Subcutaneous adipose tissue (tissue), 4 donors: Measurements from ENCODE around the gene MYH7B. TPM values are rescaled to one million over a fixed set of nuclear protein-coding genes. Genes with fewer than 3 reads are reported as not detected.

Source experiments
- small RNA-seq: library from RNA; depleted of rRNA; stranded (forward); fragments of <200 nt; gene quantifications from one replicate; pipeline ENCODE3, GENCODE V24; 2016
- total RNA-seq, 4 donors: library from RNA; depleted of rRNA; stranded (reverse); fragments of >200 nt; gene quantifications; one replicate each; pipeline ENCODE4 v1.1.0, GENCODE V29; 2016
- TF ChIP-seq, protein P1 (sequence below): fragments of 450-650 bp; IDR thresholded peaks from one replicate; pipeline ENCODE4 v1.5.1; 2016; ENCODE audit warnings: low read depth, mild to moderate bottlenecking, control low read depth, antibody characterized with exemption, moderate library complexity

MYH7B gene
- total RNA-seq, 4 donors from 2014 or later, result 0.17 to 2.8 (median 0.38) TPM

DNA sequence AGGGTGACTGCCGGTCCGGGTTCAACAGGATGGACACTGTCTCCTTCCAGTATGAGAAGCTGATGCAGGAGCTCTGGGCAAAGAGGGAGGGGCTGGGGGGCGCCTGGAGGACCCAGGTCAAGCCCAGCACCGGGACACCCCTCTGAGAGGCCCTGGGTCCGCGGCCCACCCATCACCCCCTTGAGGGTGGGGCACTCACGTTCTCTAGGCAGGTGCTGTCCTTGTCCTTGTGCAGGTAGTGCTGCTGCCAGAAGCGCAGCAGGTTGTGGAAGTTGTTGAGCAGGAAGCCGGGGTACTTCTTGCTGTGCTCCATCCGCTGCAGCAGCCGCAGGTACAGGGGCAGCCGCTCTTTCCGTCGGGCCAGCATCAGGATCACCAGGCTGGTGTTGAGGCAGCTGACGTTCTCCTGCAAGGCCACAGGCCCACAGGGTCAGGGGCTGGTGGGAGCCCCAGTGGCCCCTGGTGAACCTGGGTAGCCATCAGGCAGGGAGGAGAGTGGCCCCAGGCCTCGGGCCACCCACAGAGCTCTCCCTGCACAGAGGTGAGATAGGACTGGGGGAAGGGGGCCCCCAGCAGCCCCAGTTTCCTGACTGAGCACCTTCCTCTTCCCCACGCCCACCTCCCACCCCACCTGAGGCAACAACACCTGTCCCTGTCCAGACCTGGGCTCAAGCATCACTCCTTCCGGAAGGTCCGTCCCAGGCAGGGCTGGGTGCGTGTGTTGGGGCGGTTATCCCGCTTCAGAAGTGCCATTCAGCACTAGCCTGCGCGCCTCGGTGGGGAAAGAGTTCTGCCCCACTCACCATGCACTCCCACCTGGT lies 47.8 kb downstream of the MYH7B start:
- TF ChIP-seq, protein P1, sequence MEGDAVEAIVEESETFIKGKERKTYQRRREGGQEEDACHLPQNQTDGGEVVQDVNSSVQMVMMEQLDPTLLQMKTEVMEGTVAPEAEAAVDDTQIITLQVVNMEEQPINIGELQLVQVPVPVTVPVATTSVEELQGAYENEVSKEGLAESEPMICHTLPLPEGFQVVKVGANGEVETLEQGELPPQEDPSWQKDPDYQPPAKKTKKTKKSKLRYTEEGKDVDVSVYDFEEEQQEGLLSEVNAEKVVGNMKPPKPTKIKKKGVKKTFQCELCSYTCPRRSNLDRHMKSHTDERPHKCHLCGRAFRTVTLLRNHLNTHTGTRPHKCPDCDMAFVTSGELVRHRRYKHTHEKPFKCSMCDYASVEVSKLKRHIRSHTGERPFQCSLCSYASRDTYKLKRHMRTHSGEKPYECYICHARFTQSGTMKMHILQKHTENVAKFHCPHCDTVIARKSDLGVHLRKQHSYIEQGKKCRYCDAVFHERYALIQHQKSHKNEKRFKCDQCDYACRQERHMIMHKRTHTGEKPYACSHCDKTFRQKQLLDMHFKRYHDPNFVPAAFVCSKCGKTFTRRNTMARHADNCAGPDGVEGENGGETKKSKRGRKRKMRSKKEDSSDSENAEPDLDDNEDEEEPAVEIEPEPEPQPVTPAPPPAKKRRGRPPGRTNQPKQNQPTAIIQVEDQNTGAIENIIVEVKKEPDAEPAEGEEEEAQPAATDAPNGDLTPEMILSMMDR, result no peak

- TF ChIP-seq, protein P1, result no peak
These were observed 48.5 kb downstream of the MYH7B start for GRCh38 chr20:35004051-35004725.

DNA sequence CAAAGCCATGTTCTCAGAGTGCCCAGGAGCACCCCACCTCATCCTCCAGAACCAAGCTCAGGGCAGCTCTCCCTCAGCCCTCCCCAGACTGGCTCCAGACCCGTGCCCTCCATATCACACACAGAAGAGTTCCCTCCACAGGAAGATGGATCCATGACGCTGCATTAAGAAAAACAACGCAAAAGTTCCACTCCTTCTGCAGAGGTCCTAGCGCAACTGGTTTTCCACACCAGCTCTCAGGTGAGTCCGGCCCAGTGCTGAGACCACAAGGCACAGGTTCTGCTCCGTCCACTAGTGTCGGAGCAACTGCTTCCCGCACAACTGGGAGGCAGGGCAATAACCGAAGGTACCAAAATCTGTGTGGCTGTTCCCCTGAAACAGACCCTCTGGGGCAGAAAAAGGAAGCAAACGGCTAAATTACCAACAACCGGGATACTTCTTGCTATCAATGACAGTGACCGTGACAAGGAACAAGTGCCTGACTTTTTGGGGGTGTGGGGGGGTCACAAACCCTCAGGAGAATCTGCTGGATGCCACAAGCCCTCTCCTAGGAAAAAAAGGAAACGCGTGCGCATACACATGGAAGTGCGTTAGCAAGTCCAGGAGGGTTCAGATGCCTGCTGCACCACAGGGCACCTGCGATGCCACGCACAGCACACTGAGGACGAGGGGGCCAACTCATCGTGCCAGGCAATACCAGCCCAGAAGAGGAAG lies 49.2 kb downstream of the MYH7B start:
- TF ChIP-seq, protein P1, result no peak

Small RNAs within 50 kb of the gene (small RNA-seq; reads per million reads assigned to genes)
- gene MIR499A, result 0.36 reads per million

Other genes starting within 250 kb of the MYH7B start
- 10 to 100 TPM; 16.0 to 23.5 (median 20.4) TPM for gene NCOA6, start 130.2 kb upstream of the MYH7B start, total RNA-seq
- gene GGT7, start 83.0 kb upstream of the MYH7B start, total RNA-seq, result 10 to 100 TPM in 2 of 4 donors, 1 to 10 TPM in 2; 2.9 to 15.8 (median 10.3) TPM
- gene ACSS2, start 79.3 kb upstream of the MYH7B start, total RNA-seq, result 100 to 1,000 TPM in 3 of 4 donors, 10 to 100 TPM in 1; 97.4 to 252 (median 136) TPM
- 10 to 100 TPM; 25.4 to 42.4 (median 30.0) TPM for gene GSS, start 62 bp upstream of the MYH7B start, total RNA-seq
- 100 to 1,000 TPM in 1 of 4 donors, 10 to 100 TPM in 3; 76.6 to 112 (median 78.5) TPM for gene TRPC4AP, start 136.9 kb downstream of the MYH7B start, total RNA-seq
- 10 to 100 TPM; 24.0 to 37.8 (median 31.6) TPM for gene EDEM2, start 191.5 kb downstream of the MYH7B start, total RNA-seq
- 10 to 100 TPM; 61.9 to 86.5 (median 71.5) TPM for gene PROCR, start 216.2 kb downstream of the MYH7B start, total RNA-seq